Midbrain (tissue), 1 donor: ENCODE measurements around the gene ASB7.
"Not testable (repeated sequence)": the region's sequence is repeated elsewhere in the genome, so short reads cannot be mapped to it uniquely, and the experiment has no call there.

Source experiments
- DNase-seq: peaks from one replicate; lab custom pipeline; 2025; lab: John Stamatoyannopoulos, UW

The ASB7 gene

GRCh38 chr15:100602064-100602822 is at the start of gene ASB7, which contains the start of gene LINS1:
TSS of gene ASB7 (plus strand) at chr15:100602589. CDS start at chr15:100612217, 9,628 bp downstream.
TSS of gene LINS1 (minus strand) at chr15:100602184. CDS start at chr15:100580842, 21,342 bp downstream.
- DNase-seq, result peak; percentile 100

- no peak for DNase-seq
Measured at GRCh38 chr15:100553468-100553867, 48.9 kb upstream of the ASB7 start.

- no peak for DNase-seq
Measured at GRCh38 chr15:100558771-100559254, 43.6 kb upstream of the ASB7 start.

- DNase-seq, result no peak
Measured at GRCh38 chr15:100559330-100559729, 43.1 kb upstream of the ASB7 start.

- no peak for DNase-seq
Measured at GRCh38 chr15:100560323-100560722, 42.1 kb upstream of the ASB7 start.

GRCh38 chr15:100565591-100565990 is 36.8 kb upstream of the ASB7 start:
- no peak for DNase-seq

- DNase-seq, result no peak
Measured at GRCh38 chr15:100566850-100567628, 35.4 kb upstream of the ASB7 start.

GRCh38 chr15:100569391-100569790 is 33.0 kb upstream of the ASB7 start:
- no peak for DNase-seq

GRCh38 chr15:100570275-100570674 is 32.1 kb upstream of the ASB7 start:
- DNase-seq, result no peak

GRCh38 chr15:100570735-100571313 is 31.6 kb upstream of the ASB7 start:
- no peak for DNase-seq

- DNase-seq, result no peak
Measured at GRCh38 chr15:100571592-100572167, 30.7 kb upstream of the ASB7 start.

GRCh38 chr15:100572362-100572983 is 29.9 kb upstream of the ASB7 start:
- peak; percentile 5 for DNase-seq

- DNase-seq, result no peak
Measured at GRCh38 chr15:100573526-100573925, 28.9 kb upstream of the ASB7 start.

GRCh38 chr15:100580414-100580813 is 22.0 kb upstream of the ASB7 start:
- no peak for DNase-seq

- DNase-seq, result no peak
Measured at GRCh38 chr15:100588638-100589242, 13.6 kb upstream of the ASB7 start.

- not testable (repeated sequence) for DNase-seq
Measured at GRCh38 chr15:100591163-100591562, 11.2 kb upstream of the ASB7 start.

GRCh38 chr15:100591835-100592234 is 10.6 kb upstream of the ASB7 start:
- no peak for DNase-seq

- no peak for DNase-seq
Measured at GRCh38 chr15:100592898-100593297, 9.5 kb upstream of the ASB7 start.

GRCh38 chr15:100593431-100593830 is 9.0 kb upstream of the ASB7 start:
- no peak for DNase-seq

GRCh38 chr15:100595964-100596363 is 6.4 kb upstream of the ASB7 start:
- DNase-seq, result no peak

GRCh38 chr15:100596792-100597191 is 5.6 kb upstream of the ASB7 start:
- DNase-seq, result no peak
